GM23338 (cell line): Measurements from ENCODE around the gene FHIT. TPM values are rescaled to one million over a fixed set of nuclear protein-coding genes. Genes with fewer than 3 reads are reported as not detected.

Experiments used
- ATAC-seq: fragments of 200-7000 bp; cut with Tn5 transposase; 3 replicates; pipeline ENCODE4 v1.9.1; 2020
- DNase-seq: peaks from one replicate; pipeline ENCODE4 v3.0.0-alpha.2; 2015; ENCODE audit warnings: low spot score
- H2AFZ ChIP-seq: fragments of 200-600 bp; sonication (generic); 2 replicates; pipeline ENCODE4 v1.8.0; 2016; ENCODE audit warnings: antibody characterized with exemption, mild to moderate bottlenecking, moderate library complexity
- H3F3A ChIP-seq: fragments of 200-600 bp; sonication (generic); replicated peaks from 2 replicates; pipeline ENCODE4 v1.8.0; 2017; ENCODE audit warnings: antibody characterized with exemption, mixed run types, low read depth
- H3K27ac ChIP-seq: fragments of 200-600 bp; sonication (generic); 2 replicates; pipeline ENCODE4 v1.6.1; 2016; ENCODE audit warnings: low read depth
- H3K27me3 ChIP-seq: fragments of 200-600 bp; sonication (generic); 2 replicates; pipeline ENCODE4 v1.8.0; 2016; ENCODE audit warnings: mild to moderate bottlenecking, mixed run types, moderate library complexity; ENCODE audit not compliant: insufficient read depth
- H3K36me3 ChIP-seq: fragments of 200-600 bp; sonication (generic); 2 replicates; pipeline ENCODE4 v1.8.0; 2016; ENCODE audit warnings: mild to moderate bottlenecking; ENCODE audit not compliant: insufficient read depth
- H3K4me1 ChIP-seq: fragments of 200-600 bp; sonication (generic); 2 replicates; pipeline ENCODE4 v1.8.0; 2016; ENCODE audit warnings: mild to moderate bottlenecking, moderate library complexity; ENCODE audit not compliant: insufficient read depth
- H3K4me2 ChIP-seq: fragments of 200-600 bp; sonication (generic); 2 replicates; pipeline ENCODE4 v1.7.1; 2017; ENCODE audit warnings: mixed run types
- H3K4me3 ChIP-seq: fragments of 200-600 bp; sonication (generic); 2 replicates; pipeline ENCODE4 v1.6.1; 2016; ENCODE audit warnings: mixed run types
- H3K79me2 ChIP-seq: fragments of 200-600 bp; sonication (generic); replicated peaks from 2 replicates; pipeline ENCODE4 v1.8.0; 2017; ENCODE audit warnings: mild to moderate bottlenecking; ENCODE audit not compliant: insufficient read depth
- H3K9me2 ChIP-seq: fragments of 200-600 bp; sonication (generic); 2 replicates; pipeline ENCODE4 v1.8.0; 2017; ENCODE audit not compliant: insufficient read depth
- H4K20me1 ChIP-seq: fragments of 200-600 bp; sonication (generic); replicated peaks from 2 replicates; pipeline ENCODE4 v1.8.0; 2017; ENCODE audit warnings: mild to moderate bottlenecking; ENCODE audit not compliant: insufficient read depth
- H3K27ac Mint-ChIP-seq: 2 replicates; pipeline ENCODE4 v1.8.0; 2020; ENCODE audit warnings: inconsistent platforms, mild to moderate bottlenecking, moderate library complexity, mixed read lengths
- H3K27me3 Mint-ChIP-seq: 3 replicates; pipeline ENCODE4 v1.8.0; 2022; ENCODE audit warnings: low read depth, mild to moderate bottlenecking, moderate library complexity, mixed read lengths, inconsistent platforms; ENCODE audit not compliant: insufficient read depth, poor library complexity
- H3K36me3 Mint-ChIP-seq: 3 replicates; pipeline ENCODE4 v1.8.0; 2021; ENCODE audit warnings: low read depth, mild to moderate bottlenecking, inconsistent platforms, moderate library complexity, mixed read lengths
- H3K4me1 Mint-ChIP-seq: 3 replicates; pipeline ENCODE4 v1.8.0; 2020; ENCODE audit warnings: mild to moderate bottlenecking, inconsistent platforms, mixed read lengths
- H3K4me3 Mint-ChIP-seq: 3 replicates; pipeline ENCODE4 v1.8.0; 2021; ENCODE audit warnings: moderate library complexity, mild to moderate bottlenecking, inconsistent platforms, mixed read lengths
- H3K9me3 Mint-ChIP-seq: 3 replicates; pipeline ENCODE4 v1.8.0; 2020; ENCODE audit warnings: moderate library complexity, mild to moderate bottlenecking, inconsistent platforms, mixed read lengths
- CREB1 ChIP-seq: fragments of 250-450 bp; sonication (Bioruptor Pico); IDR thresholded peaks from 2 replicates; pipeline ENCODE4 v1.5.0; 2020; ENCODE audit warnings: low read depth, mild to moderate bottlenecking, moderate library complexity
- EZH2 ChIP-seq: fragments of 200-600 bp; sonication (generic); IDR thresholded peaks from one replicate; pipeline ENCODE4 v1.8.0; 2017; ENCODE audit warnings: antibody characterized with exemption, mild to moderate bottlenecking, low read depth; ENCODE audit not compliant: unreplicated experiment
- EZH2phosphoT487 ChIP-seq: fragments of 200-600 bp; sonication (generic); IDR thresholded peaks from one replicate; pipeline ENCODE4 v1.8.1; 2018; ENCODE audit warnings: antibody characterized with exemption; ENCODE audit not compliant: unreplicated experiment
- JUNB ChIP-seq: IDR thresholded peaks from one replicate; pipeline ENCODE4 v1.6.1; 2016; ENCODE audit warnings: antibody characterized with exemption; ENCODE audit not compliant: unreplicated experiment
- NANOG ChIP-seq: IDR thresholded peaks from 2 replicates; pipeline ENCODE4 v1.6.1; 2016; ENCODE audit warnings: antibody characterized with exemption, borderline replicate concordance
- POLR2AphosphoS5 ChIP-seq: IDR thresholded peaks from 2 replicates; pipeline ENCODE4 v1.6.1; 2016; ENCODE audit warnings: antibody characterized with exemption, low read depth
- REST ChIP-seq: IDR thresholded peaks from one replicate; pipeline ENCODE4 v1.6.1; 2018; ENCODE audit warnings: antibody characterized with exemption; ENCODE audit not compliant: unreplicated experiment
- STAT1 ChIP-seq: IDR thresholded peaks from one replicate; pipeline ENCODE4 v1.6.1; 2016; ENCODE audit warnings: antibody characterized with exemption; ENCODE audit not compliant: unreplicated experiment
- ZNF114 ChIP-seq: fragments of 250-450 bp; sonication (Bioruptor Pico); IDR thresholded peaks from 2 replicates; pipeline ENCODE4 v1.5.0; 2020; ENCODE audit warnings: mild to moderate bottlenecking, moderate library complexity
- ZNF331 ChIP-seq: fragments of 250-450 bp; sonication (Bioruptor Pico); IDR thresholded peaks from 2 replicates; pipeline ENCODE4 v1.5.0; 2020; ENCODE audit warnings: low read depth, mild to moderate bottlenecking, moderate library complexity
- polyA plus RNA-seq: library from polyadenylated mRNA; unstranded; fragments of >200 nt; fragmentation: Nextera tagmentation; extraction: Ambion mirVana; gene quantifications from 2 replicates; pipeline ENCODE4 v1.2.1, GENCODE V29; 2016
- total RNA-seq: library from RNA; depleted of rRNA; stranded (reverse); fragments of >200 nt; shearing (Covaris generic); gene quantifications from 2 replicates; pipeline ENCODE4 v1.2.3, GENCODE V29; 2014
- TF ChIP-seq, protein P1 (sequence below): fragments of 250-450 bp; sonication (Bioruptor Pico); IDR thresholded peaks from 2 replicates; pipeline ENCODE4 v1.5.0; 2020; ENCODE audit warnings: mild to moderate bottlenecking, moderate library complexity
- TF ChIP-seq, protein P2 (sequence below), 2 experiments: fragments of 200-600 bp in 1 of 2; sonication (generic) in 1 of 2; conservative IDR thresholded peaks; 2 replicates each; pipeline versions ENCODE4 v1.5.1 to v1.6.1; 2016 to 2017; ENCODE audit warnings: antibody characterized with exemption in 2 of 2, low read depth in 2 of 2, mild to moderate bottlenecking in 2 of 2, moderate library complexity in 1 of 2
- TF ChIP-seq, protein P3 (sequence below): IDR thresholded peaks from 2 replicates; pipeline ENCODE4 v1.6.1; 2016; ENCODE audit warnings: antibody characterized with exemption

The FHIT gene
- total and polyA plus RNA-seq, 2 experiments from 2014 or later, result 3.0 to 8.3 TPM

DNA sequence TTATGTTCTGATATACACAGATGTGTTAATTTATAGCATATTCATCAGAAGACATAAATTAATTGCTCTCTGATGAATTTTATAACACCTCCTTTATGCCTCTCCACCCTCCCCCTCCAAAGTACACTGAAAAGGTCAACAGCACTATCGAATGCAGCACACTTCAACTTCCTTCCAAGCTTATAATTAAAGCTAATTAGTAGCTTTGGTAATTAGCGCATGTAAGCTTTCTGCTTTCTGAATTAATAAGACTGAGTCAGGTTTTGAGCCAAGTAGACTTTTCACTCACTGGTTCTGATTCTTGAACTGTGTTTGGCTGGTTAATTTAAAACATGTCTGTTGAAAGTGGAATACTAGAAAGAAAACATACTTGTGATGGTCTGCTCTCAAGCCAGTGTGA, 1440.6 kb downstream of the FHIT start:
- Mint-ChIP-seq H3K4me1 (peaks cover 37% of the 10 kb centered on the region), H3K36me3 (peaks cover 4% of the 10 kb centered on the region; the same call in 1 of the 3 replicates), H3K27ac (no peak overlapping the region), H3K4me3 (no peak overlapping the region), H3K27me3 (peaks cover 16% of the 10 kb centered on the region), H3K9me3 (0 out of 3 replicates have a peak, but pooled peaks cover 2% of the 10 kb centered on the region)
- no peak overlapping the region for H3K27ac ChIP-seq
- H3K36me3 ChIP-seq, result no peaks in the 10 kb centered on the region
- no peaks in the 10 kb centered on the region for H4K20me1 ChIP-seq
- no peak overlapping the region for H3K4me2 ChIP-seq
- H3K4me3 ChIP-seq, result no peak overlapping the region
- H3K27me3 ChIP-seq, result no peaks in the 10 kb centered on the region
- 0 out of 2 replicates have a peak, but pooled peaks cover 8% of the 10 kb centered on the region for H3K9me2 ChIP-seq
- H3F3A ChIP-seq, result no peaks in the 10 kb centered on the region
- DNase-seq, result no peak
- H2AFZ ChIP-seq, result no peak overlapping the region
- H3K4me1 ChIP-seq, result peaks cover 29% of the 10 kb centered on the region
- no peak for ATAC-seq
- H3K79me2 ChIP-seq, result no peaks in the 10 kb centered on the region
- TF ChIP-seq, protein P1, sequence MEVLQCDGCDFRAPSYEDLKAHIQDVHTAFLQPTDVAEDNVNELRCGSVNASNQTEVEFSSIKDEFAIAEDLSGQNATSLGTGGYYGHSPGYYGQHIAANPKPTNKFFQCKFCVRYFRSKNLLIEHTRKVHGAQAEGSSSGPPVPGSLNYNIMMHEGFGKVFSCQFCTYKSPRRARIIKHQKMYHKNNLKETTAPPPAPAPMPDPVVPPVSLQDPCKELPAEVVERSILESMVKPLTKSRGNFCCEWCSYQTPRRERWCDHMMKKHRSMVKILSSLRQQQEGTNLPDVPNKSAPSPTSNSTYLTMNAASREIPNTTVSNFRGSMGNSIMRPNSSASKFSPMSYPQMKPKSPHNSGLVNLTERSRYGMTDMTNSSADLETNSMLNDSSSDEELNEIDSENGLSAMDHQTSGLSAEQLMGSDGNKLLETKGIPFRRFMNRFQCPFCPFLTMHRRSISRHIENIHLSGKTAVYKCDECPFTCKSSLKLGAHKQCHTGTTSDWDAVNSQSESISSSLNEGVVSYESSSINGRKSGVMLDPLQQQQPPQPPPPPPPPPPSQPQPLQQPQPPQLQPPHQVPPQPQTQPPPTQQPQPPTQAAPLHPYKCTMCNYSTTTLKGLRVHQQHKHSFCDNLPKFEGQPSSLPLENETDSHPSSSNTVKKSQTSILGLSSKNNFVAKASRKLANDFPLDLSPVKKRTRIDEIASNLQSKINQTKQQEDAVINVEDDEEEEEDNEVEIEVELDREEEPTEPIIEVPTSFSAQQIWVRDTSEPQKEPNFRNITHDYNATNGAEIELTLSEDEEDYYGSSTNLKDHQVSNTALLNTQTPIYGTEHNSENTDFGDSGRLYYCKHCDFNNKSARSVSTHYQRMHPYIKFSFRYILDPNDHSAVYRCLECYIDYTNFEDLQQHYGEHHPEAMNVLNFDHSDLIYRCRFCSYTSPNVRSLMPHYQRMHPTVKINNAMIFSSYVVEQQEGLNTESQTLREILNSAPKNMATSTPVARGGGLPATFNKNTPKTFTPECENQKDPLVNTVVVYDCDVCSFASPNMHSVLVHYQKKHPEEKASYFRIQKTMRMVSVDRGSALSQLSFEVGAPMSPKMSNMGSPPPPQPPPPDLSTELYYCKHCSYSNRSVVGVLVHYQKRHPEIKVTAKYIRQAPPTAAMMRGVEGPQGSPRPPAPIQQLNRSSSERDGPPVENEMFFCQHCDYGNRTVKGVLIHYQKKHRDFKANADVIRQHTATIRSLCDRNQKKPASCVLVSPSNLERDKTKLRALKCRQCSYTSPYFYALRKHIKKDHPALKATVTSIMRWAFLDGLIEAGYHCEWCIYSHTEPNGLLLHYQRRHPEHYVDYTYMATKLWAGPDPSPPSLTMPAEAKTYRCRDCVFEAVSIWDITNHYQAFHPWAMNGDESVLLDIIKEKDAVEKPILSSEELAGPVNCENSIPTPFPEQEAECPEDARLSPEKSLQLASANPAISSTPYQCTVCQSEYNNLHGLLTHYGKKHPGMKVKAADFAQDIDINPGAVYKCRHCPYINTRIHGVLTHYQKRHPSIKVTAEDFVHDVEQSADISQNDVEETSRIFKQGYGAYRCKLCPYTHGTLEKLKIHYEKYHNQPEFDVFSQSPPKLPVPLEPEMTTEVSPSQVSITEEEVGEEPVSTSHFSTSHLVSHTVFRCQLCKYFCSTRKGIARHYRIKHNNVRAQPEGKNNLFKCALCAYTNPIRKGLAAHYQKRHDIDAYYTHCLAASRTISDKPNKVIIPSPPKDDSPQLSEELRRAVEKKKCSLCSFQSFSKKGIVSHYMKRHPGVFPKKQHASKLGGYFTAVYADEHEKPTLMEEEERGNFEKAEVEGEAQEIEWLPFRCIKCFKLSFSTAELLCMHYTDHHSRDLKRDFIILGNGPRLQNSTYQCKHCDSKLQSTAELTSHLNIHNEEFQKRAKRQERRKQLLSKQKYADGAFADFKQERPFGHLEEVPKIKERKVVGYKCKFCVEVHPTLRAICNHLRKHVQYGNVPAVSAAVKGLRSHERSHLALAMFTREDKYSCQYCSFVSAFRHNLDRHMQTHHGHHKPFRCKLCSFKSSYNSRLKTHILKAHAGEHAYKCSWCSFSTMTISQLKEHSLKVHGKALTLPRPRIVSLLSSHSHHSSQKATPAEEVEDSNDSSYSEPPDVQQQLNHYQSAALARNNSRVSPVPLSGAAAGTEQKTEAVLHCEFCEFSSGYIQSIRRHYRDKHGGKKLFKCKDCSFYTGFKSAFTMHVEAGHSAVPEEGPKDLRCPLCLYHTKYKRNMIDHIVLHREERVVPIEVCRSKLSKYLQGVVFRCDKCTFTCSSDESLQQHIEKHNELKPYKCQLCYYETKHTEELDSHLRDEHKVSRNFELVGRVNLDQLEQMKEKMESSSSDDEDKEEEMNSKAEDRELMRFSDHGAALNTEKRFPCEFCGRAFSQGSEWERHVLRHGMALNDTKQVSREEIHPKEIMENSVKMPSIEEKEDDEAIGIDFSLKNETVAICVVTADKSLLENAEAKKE (CRISPR knock-in tag), result no peak
- TF ChIP-seq JUNB (no peak), POLR2AphosphoS5 (no peak), REST (no peak), EZH2phosphoT487 (no peak), CREB1 (CRISPR knock-in tag) (no peak), STAT1 (no peak), NANOG (no peak), EZH2 (no peak), ZNF331 (CRISPR knock-in tag) (no peak), ZNF114 (CRISPR knock-in tag) (no peak)
- TF ChIP-seq, protein P2, sequence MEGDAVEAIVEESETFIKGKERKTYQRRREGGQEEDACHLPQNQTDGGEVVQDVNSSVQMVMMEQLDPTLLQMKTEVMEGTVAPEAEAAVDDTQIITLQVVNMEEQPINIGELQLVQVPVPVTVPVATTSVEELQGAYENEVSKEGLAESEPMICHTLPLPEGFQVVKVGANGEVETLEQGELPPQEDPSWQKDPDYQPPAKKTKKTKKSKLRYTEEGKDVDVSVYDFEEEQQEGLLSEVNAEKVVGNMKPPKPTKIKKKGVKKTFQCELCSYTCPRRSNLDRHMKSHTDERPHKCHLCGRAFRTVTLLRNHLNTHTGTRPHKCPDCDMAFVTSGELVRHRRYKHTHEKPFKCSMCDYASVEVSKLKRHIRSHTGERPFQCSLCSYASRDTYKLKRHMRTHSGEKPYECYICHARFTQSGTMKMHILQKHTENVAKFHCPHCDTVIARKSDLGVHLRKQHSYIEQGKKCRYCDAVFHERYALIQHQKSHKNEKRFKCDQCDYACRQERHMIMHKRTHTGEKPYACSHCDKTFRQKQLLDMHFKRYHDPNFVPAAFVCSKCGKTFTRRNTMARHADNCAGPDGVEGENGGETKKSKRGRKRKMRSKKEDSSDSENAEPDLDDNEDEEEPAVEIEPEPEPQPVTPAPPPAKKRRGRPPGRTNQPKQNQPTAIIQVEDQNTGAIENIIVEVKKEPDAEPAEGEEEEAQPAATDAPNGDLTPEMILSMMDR (conservative IDR thresholded peaks at IDR 0.05; ENCODE audit: low read depth in 2 of 2), result no peak
- TF ChIP-seq, protein P3, sequence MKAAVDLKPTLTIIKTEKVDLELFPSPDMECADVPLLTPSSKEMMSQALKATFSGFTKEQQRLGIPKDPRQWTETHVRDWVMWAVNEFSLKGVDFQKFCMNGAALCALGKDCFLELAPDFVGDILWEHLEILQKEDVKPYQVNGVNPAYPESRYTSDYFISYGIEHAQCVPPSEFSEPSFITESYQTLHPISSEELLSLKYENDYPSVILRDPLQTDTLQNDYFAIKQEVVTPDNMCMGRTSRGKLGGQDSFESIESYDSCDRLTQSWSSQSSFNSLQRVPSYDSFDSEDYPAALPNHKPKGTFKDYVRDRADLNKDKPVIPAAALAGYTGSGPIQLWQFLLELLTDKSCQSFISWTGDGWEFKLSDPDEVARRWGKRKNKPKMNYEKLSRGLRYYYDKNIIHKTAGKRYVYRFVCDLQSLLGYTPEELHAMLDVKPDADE, result no peak
